HEK293 (cell line): ENCODE data around the gene FBXL13.

Experiments used
- BCL11B ChIP-seq: fragments of 450-650 bp; formaldehyde crosslinking; IDR thresholded peaks from 2 replicates; pipeline ENCODE4 v1.5.1; 2016; ENCODE audit warnings: low read depth, missing biosample characterization, missing genetic modification characterization
- GLIS2 ChIP-seq: fragments of 450-650 bp; formaldehyde crosslinking; IDR thresholded peaks from 2 replicates; pipeline ENCODE4 v1.5.1; 2016; ENCODE audit warnings: missing biosample characterization, missing genetic modification characterization
- IKZF3 ChIP-seq: fragments of 450-650 bp; IDR thresholded peaks from 2 replicates; pipeline ENCODE4 v1.5.0; 2018; ENCODE audit warnings: missing biosample characterization, mild to moderate bottlenecking, missing genetic modification characterization, moderate library complexity
- REST ChIP-seq: fragments of 450-650 bp; formaldehyde crosslinking; IDR thresholded peaks from 2 replicates; pipeline ENCODE4 v1.5.1; 2016; ENCODE audit warnings: missing biosample characterization, missing genetic modification characterization
- TCF7L2 ChIP-seq: IDR thresholded peaks from 2 replicates; pipeline ENCODE4 v1.6.1; 2011; ENCODE audit warnings: low read depth, mild to moderate bottlenecking, inconsistent platforms, low read length, moderate library complexity, borderline replicate concordance
- ZBTB11 ChIP-seq: fragments of 450-650 bp; formaldehyde crosslinking; conservative IDR thresholded peaks from 2 replicates; pipeline ENCODE4 v1.5.1; 2016; ENCODE audit warnings: low read depth, missing biosample characterization, missing genetic modification characterization
- ZBTB8A ChIP-seq: fragments of 450-650 bp; formaldehyde crosslinking; IDR thresholded peaks from 2 replicates; pipeline ENCODE4 v1.5.1; 2016; ENCODE audit warnings: missing biosample characterization, missing genetic modification characterization
- ZFP3 ChIP-seq: fragments of 450-650 bp; formaldehyde crosslinking; IDR thresholded peaks from 2 replicates; pipeline ENCODE4 v1.5.1; 2016; ENCODE audit warnings: low read depth, missing biosample characterization, missing genetic modification characterization
- ZNF274 ChIP-seq, 2 experiments: fragments of 200-500 bp in 1 of 2; fragments of 450-650 bp in 1 of 2; sonication (Bioruptor generic) in 1 of 2; formaldehyde crosslinking in 1 of 2; IDR thresholded peaks; 2 replicates each; pipeline versions ENCODE4 v1.5.1 to v1.6.1; 2014 to 2016; ENCODE audit warnings: borderline replicate concordance in 1 of 2, inconsistent platforms in 1 of 2, low read length in 1 of 2, missing biosample characterization in 1 of 2, missing genetic modification characterization in 1 of 2
- ZNF354C ChIP-seq: fragments of 450-650 bp; formaldehyde crosslinking; IDR thresholded peaks from 2 replicates; pipeline ENCODE4 v1.5.1; 2016; ENCODE audit warnings: missing biosample characterization, missing genetic modification characterization, low read depth, borderline replicate concordance
- ZNF777 ChIP-seq: fragments of 450-650 bp; formaldehyde crosslinking; IDR thresholded peaks from 2 replicates; pipeline ENCODE4 v1.5.1; 2017; ENCODE audit warnings: missing biosample characterization, missing genetic modification characterization, borderline replicate concordance
- ZSCAN5A ChIP-seq: fragments of 450-650 bp; formaldehyde crosslinking; IDR thresholded peaks from 2 replicates; pipeline ENCODE4 v1.5.1; 2016; ENCODE audit warnings: missing biosample characterization, missing genetic modification characterization
- TF ChIP-seq, protein P1 (sequence below): fragments of 450-650 bp; formaldehyde crosslinking; IDR thresholded peaks from 2 replicates; pipeline ENCODE4 v1.5.1; 2016; ENCODE audit warnings: missing biosample characterization, missing genetic modification characterization

- TF ChIP-seq ZFP3: no peak
- no peak for TF ChIP-seq GLIS2 (tag by site-specific recombination)
- TF ChIP-seq ZNF354C (tag by site-specific recombination): no peak
- no peak for TF ChIP-seq REST
- no peak for TF ChIP-seq ZSCAN5A (tag by site-specific recombination)
- TF ChIP-seq IKZF3 (tag by site-specific recombination): no peak
- no peak for TF ChIP-seq ZBTB8A (tag by site-specific recombination)
- TF ChIP-seq BCL11B (tag by site-specific recombination): no peak
- TF ChIP-seq, protein P1, sequence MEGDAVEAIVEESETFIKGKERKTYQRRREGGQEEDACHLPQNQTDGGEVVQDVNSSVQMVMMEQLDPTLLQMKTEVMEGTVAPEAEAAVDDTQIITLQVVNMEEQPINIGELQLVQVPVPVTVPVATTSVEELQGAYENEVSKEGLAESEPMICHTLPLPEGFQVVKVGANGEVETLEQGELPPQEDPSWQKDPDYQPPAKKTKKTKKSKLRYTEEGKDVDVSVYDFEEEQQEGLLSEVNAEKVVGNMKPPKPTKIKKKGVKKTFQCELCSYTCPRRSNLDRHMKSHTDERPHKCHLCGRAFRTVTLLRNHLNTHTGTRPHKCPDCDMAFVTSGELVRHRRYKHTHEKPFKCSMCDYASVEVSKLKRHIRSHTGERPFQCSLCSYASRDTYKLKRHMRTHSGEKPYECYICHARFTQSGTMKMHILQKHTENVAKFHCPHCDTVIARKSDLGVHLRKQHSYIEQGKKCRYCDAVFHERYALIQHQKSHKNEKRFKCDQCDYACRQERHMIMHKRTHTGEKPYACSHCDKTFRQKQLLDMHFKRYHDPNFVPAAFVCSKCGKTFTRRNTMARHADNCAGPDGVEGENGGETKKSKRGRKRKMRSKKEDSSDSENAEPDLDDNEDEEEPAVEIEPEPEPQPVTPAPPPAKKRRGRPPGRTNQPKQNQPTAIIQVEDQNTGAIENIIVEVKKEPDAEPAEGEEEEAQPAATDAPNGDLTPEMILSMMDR (tag by site-specific recombination): no peak
- TF ChIP-seq ZBTB11 (tag by site-specific recombination): no peak
- no peak for TF ChIP-seq TCF7L2
- TF ChIP-seq ZNF777: no peak
- no peak for TF ChIP-seq ZNF274 (IDR thresholded peaks at IDR 0.05; ENCODE audit: low read length)
- no peak for TF ChIP-seq ZNF274 (tag by site-specific recombination; IDR thresholded peaks at IDR 0.05; ENCODE audit: borderline replicate concordance)
These were observed 179.0 kb downstream of the FBXL13 start for GRCh38 chr7:102895602-102896001.
